DOHH2 (cell line): ENCODE data around the gene TNPO3.

Experiments used
- H3F3A ChIP-seq: fragments of 200-600 bp; sonication (generic), shearing (Covaris generic); 2 replicates; pipeline ENCODE4 v1.6.0; 2016; ENCODE audit warnings: antibody characterized with exemption, mild to moderate bottlenecking; ENCODE audit not compliant: control insufficient read depth, insufficient read depth
- H3K27ac ChIP-seq: fragments of 200-600 bp; sonication (generic); 2 replicates; pipeline ENCODE4 v1.5.1; 2014; ENCODE audit warnings: low read depth, mild to moderate bottlenecking, low read length, moderate library complexity
- H3K27me3 ChIP-seq: fragments of 200-600 bp; sonication (generic); 2 replicates; pipeline ENCODE4 v1.6.1; 2014; ENCODE audit warnings: mild to moderate bottlenecking, low read length, mixed read lengths; ENCODE audit not compliant: control insufficient read depth
- H3K36me3 ChIP-seq: fragments of 200-600 bp; sonication (generic); 2 replicates; pipeline ENCODE4 v1.6.1; 2014; ENCODE audit warnings: mild to moderate bottlenecking, low read length, moderate library complexity, mixed read lengths; ENCODE audit not compliant: control insufficient read depth
- H3K4me1 ChIP-seq: fragments of 200-600 bp; sonication (generic); 2 replicates; pipeline ENCODE4 v1.6.1; 2014; ENCODE audit warnings: mild to moderate bottlenecking, low read length, mixed read lengths; ENCODE audit not compliant: control insufficient read depth
- H3K4me2 ChIP-seq: fragments of 200-600 bp; sonication (generic); 2 replicates; pipeline ENCODE4 v1.6.0; 2014; ENCODE audit warnings: mild to moderate bottlenecking, low read length, moderate library complexity
- H3K4me3 ChIP-seq: fragments of 200-600 bp; sonication (generic); 2 replicates; pipeline ENCODE4 v1.5.1; 2014; ENCODE audit warnings: mild to moderate bottlenecking, low read length, mixed read lengths
- H3K79me2 ChIP-seq: fragments of 200-600 bp; sonication (generic); 2 replicates; pipeline ENCODE4 v1.6.1; 2014; ENCODE audit warnings: mild to moderate bottlenecking, low read length, mixed read lengths; ENCODE audit not compliant: control insufficient read depth
- H3K9me2 ChIP-seq: fragments of 200-600 bp; sonication (generic); replicated peaks from 2 replicates; pipeline ENCODE4 v1.6.1; 2014; ENCODE audit warnings: mild to moderate bottlenecking, low read length, mixed read lengths; ENCODE audit not compliant: control insufficient read depth
- H3K9me3 ChIP-seq: fragments of 200-600 bp; sonication (generic); 2 replicates; pipeline ENCODE4 v1.6.1; 2014; ENCODE audit warnings: antibody characterized with exemption, low read length, mixed read lengths; ENCODE audit not compliant: control insufficient read depth, insufficient read depth
- H4K20me1 ChIP-seq: fragments of 200-600 bp; sonication (generic); 2 replicates; pipeline ENCODE4 v1.6.0; 2014; ENCODE audit warnings: low read depth, mild to moderate bottlenecking, antibody characterized with exemption, low read length, moderate library complexity; ENCODE audit not compliant: control insufficient read depth, insufficient read depth
- CTCF ChIP-seq: fragments of 200-600 bp; sonication (generic); IDR thresholded peaks from one replicate; pipeline ENCODE4 v1.5.1; 2014; ENCODE audit warnings: antibody characterized with exemption, mild to moderate bottlenecking, low read depth, low read length; ENCODE audit not compliant: poor library complexity, severe bottlenecking
- EZH2phosphoT487 ChIP-seq: fragments of 200-600 bp; sonication (generic); IDR thresholded peaks from 2 replicates; pipeline ENCODE4 v1.6.1; 2017; ENCODE audit warnings: borderline replicate concordance, mild to moderate bottlenecking, antibody characterized with exemption, low read length, moderate library complexity, mixed read lengths

The TNPO3 gene

GRCh38 chr7:128982105-128982504 lies 72.8 kb downstream of the TNPO3 start:
- H3K4me2 ChIP-seq = no peak overlapping the region
- H3K4me1 ChIP-seq = no peaks in the 10 kb centered on the region
- H3K27me3 ChIP-seq = no peaks in the 10 kb centered on the region
- H3K79me2 ChIP-seq = no peaks in the 10 kb centered on the region
- no peak overlapping the region for H3K27ac ChIP-seq
- H3K4me3 ChIP-seq = no peak overlapping the region
- no peaks in the 10 kb centered on the region for H3F3A ChIP-seq
- H3K9me2 ChIP-seq = no peaks in the 10 kb centered on the region
- TF ChIP-seq EZH2phosphoT487 = no peak
- TF ChIP-seq CTCF = no peak
- no peaks in the 10 kb centered on the region for H4K20me1 ChIP-seq
- H3K36me3 ChIP-seq = peaks cover 90% of the 10 kb centered on the region
- no peaks in the 10 kb centered on the region for H3K9me3 ChIP-seq

GRCh38 chr7:128974241-128974934 lies 80.5 kb downstream of the TNPO3 start:
- Histone ChIP-seq H3K27ac (no peak overlapping the region), H3K4me1 (no peaks in the 10 kb centered on the region), H3K9me2 (no peaks in the 10 kb centered on the region), H3K4me2 (no peak overlapping the region), H3K9me3 (no peaks in the 10 kb centered on the region), H4K20me1 (no peaks in the 10 kb centered on the region), H3K27me3 (no peaks in the 10 kb centered on the region), H3F3A (no peaks in the 10 kb centered on the region), H3K36me3 (peaks cover 90% of the 10 kb centered on the region), H3K79me2 (no peaks in the 10 kb centered on the region), H3K4me3 (no peak overlapping the region)
- TF ChIP-seq CTCF = no peak

- Histone ChIP-seq H3K79me2 (no peaks in the 10 kb centered on the region), H3K9me2 (no peaks in the 10 kb centered on the region), H3K4me2 (no peak overlapping the region), H3K4me1 (no peaks in the 10 kb centered on the region), H3K9me3 (no peaks in the 10 kb centered on the region), H3K27me3 (no peaks in the 10 kb centered on the region), H3F3A (no peaks in the 10 kb centered on the region), H3K27ac (no peak overlapping the region), H4K20me1 (no peaks in the 10 kb centered on the region), H3K36me3 (peaks cover 88% of the 10 kb centered on the region), H3K4me3 (no peak overlapping the region)
- TF ChIP-seq CTCF (no peak), EZH2phosphoT487 (no peak)
Measured at GRCh38 chr7:128968624-128969023, 86.3 kb downstream of the TNPO3 start.
